Subcutaneous adipose tissue (tissue), 4 donors: Measurements from ENCODE around the gene PLXNB3. TPM values are rescaled to one million over a fixed set of nuclear protein-coding genes. Genes with fewer than 3 reads are reported as not detected.

Experiments used
- total RNA-seq, 4 donors: library from RNA; depleted of rRNA; stranded (reverse); fragments of >200 nt; gene quantifications; one replicate each; pipeline ENCODE4 v1.1.0, GENCODE V29; 2016
- TF ChIP-seq, protein P1 (sequence below): fragments of 450-650 bp; IDR thresholded peaks from one replicate; pipeline ENCODE4 v1.5.1; 2016; ENCODE audit warnings: low read depth, mild to moderate bottlenecking, control low read depth, antibody characterized with exemption, moderate library complexity

The PLXNB3 gene
- total RNA-seq, 4 donors from 2014 or later: 8.8 to 47.3 (median 24.5) TPM

DNA sequence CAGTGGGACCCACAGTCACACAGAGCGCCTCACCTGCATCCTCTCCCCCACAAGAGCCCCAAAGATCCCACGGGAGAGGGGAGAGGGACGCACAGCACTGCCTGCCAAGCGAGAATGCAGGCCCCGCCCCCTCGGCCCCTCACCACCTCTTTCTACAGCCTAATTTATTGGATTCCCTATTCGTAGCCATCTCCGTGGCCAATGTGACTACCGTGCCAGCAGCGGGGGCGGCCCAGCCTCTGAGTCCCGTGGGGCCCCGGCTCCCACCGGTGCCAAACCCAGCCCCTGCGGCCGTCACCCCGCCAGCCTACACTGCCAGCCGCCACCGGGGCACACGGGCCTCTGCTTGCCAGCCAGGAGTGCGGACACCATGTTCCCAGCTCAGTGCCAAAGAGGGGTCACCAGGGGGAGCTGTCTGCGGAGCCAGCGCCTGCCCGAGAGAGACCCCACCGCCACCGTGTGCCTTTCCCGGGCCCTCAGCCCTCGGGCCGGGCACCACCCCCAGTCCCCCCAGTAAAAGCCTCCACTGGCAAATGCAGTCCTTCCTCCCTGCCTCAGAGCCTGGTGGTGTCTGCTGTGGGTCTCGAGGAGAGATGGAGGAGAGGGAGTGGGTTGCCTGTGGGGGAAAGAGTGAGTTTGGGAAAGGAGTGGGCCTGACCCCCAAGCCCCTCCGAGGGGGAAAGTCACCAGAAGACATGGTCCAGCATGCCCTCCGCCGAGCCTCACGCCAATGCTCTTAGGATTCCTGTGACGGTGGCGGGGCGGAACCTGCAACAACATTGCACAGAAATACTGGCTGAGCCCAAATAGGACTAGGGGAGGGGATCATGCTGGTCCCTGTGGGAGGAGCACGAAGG, 19.6 kb upstream of the PLXNB3 start:
- TF ChIP-seq, protein P1, sequence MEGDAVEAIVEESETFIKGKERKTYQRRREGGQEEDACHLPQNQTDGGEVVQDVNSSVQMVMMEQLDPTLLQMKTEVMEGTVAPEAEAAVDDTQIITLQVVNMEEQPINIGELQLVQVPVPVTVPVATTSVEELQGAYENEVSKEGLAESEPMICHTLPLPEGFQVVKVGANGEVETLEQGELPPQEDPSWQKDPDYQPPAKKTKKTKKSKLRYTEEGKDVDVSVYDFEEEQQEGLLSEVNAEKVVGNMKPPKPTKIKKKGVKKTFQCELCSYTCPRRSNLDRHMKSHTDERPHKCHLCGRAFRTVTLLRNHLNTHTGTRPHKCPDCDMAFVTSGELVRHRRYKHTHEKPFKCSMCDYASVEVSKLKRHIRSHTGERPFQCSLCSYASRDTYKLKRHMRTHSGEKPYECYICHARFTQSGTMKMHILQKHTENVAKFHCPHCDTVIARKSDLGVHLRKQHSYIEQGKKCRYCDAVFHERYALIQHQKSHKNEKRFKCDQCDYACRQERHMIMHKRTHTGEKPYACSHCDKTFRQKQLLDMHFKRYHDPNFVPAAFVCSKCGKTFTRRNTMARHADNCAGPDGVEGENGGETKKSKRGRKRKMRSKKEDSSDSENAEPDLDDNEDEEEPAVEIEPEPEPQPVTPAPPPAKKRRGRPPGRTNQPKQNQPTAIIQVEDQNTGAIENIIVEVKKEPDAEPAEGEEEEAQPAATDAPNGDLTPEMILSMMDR: no peak

DNA sequence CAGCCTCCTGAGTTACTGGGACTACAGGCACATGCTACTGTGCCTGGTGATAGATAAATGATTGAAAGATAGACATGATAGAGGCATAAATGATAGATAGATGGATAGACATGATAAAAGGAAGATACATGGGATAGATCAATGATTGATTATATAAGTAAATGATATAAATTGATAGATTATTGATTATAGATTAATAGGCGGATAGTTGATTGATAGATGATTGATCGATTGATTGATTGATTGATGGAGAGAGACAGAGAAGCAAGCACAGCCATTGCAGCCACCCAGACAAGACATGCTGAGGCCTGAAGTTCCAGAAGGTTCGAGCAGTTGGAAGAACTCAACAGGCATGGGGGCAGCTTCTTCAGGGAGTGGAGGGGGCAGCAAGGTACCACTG, 17.7 kb upstream of the PLXNB3 start:
- TF ChIP-seq, protein P1: no peak

DNA sequence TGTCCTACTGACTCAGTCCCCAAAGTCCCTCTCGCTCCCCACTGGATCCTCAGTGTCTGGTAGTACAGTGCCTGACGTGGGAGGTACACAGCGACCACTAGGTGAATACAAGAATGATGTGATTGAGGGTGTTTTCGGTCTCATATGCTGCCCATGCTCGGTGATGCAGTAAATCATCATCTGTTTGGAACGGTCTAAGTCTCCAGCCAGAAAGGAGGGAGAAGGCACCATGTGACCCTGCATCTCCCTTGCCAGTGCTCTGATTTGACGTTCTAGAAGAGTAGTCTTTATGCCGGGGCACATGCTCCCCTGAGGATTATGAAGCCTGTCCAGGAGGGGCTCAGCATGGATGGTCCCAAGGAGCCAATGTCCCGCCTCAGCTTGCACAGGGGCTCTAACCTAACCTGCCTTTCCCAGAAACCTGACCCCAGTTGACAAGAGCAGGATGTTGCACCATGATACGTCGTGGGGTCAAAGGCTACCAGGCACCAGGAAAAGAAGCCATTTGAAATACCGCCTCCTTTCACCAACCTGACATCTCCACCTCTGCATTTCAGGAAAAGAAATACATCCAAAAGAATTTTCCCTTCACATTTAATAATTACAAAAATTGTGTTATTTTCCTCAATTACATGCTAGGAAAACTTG, 13.8 kb upstream of the PLXNB3 start:
- TF ChIP-seq, protein P1: no peak

DNA sequence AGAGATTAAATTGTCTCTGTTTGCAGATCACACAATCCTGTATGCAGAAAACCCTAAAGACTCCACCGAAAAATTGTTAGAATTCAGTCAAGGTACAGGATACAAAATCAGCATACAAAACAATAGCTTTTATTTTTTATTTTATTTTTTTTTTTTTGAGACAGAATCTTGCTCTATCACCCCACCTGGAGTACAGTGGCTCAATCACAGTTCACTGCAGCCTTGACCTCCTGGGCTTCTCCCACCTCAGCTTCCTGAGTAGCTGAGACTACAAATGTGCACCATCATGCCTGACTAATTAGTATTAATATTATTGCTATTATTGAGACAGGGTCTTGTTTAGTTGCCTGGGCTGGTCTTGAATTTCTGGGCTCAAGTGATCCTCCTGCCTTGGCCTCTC, 8.9 kb upstream of the PLXNB3 start:
- TF ChIP-seq, protein P1: no peak

DNA sequence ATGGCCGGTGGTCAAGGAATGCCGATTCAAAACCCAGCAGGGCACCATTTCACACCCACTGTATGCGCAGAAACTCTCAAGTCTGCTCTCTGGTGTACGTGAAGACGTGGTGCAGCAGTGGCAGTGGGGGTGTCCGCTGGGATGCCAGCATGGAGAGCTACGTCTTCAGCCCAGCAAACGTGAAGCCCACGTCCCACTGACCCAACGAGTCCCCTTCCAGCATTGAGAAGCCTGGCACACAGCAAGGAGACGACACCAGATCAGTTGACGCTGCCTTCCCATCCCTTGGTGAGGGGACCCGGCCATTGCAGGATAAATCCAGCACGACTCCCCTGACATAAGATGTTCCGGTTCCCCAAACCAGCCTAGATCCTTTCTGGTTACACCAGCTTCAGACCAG, 2.2 kb upstream of the PLXNB3 start:
- TF ChIP-seq, protein P1: no peak

DNA sequence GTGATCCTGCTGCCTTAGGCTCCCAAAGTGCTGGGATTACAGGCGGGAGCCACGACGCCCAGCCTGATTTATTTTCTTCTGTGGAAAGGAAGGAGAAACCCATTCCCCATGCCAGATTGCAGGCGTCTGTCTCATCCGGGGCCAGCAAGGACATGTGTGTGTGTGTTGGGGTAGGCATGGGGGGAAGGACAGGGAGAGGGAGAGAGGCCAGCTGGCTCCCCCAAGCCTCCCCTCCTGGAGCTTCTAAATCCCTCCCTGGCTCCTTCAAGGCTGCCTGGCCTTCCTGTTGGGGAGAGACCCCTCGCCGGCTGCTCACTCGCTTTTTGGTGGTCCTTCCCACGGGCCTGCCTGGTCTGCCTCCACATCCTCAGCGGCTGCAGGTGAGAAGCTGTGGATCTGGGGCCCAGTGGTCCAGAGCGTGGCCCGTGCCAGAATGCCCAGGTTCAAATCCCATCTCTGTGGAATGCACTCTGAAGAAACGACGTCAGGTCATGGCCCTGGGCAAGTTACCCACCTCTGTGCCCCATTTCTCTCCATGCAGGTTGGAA, 1.3 kb upstream of the PLXNB3 start:
- TF ChIP-seq, protein P1: no peak

DNA sequence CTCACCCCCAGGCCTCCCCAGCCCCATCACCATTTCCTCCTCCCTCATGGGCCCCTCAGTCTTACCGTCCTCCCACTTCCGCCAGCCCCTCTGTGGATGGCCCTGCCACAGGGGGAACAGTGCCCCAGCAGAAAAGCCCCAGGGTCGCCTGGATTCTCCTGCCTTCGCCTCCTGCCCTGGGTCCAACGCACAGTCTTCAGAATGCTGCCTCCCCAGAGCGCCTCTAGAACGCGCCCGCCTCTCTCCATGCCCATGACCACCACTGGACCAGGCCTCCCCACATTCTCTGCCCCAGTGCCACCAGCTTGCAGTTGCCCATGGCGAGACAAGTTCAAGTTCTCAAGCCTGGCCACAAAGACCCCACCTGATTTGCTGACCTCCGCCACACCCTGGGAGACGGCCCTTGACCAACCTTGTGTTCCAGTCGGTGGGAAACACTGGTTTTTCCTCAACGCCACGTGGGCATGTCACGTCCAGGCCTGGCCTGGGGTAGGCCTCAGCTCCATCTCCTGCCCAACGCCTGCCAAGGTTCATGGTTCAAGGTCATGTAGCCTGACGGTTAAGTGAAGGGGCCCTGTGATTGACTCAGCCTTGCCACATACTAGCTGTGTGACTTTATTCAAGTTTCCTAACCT, 634 bp upstream of the PLXNB3 start:
- TF ChIP-seq, protein P1: no peak
